ENCODE data around the gene CMSS1. TPM values are rescaled to one million over a fixed set of nuclear protein-coding genes. Genes with fewer than 3 reads are reported as not detected.

Gene CMSS1
- polyA plus RNA-seq, 1 donor from 2014 or later, result 31.8 TPM

DNA sequence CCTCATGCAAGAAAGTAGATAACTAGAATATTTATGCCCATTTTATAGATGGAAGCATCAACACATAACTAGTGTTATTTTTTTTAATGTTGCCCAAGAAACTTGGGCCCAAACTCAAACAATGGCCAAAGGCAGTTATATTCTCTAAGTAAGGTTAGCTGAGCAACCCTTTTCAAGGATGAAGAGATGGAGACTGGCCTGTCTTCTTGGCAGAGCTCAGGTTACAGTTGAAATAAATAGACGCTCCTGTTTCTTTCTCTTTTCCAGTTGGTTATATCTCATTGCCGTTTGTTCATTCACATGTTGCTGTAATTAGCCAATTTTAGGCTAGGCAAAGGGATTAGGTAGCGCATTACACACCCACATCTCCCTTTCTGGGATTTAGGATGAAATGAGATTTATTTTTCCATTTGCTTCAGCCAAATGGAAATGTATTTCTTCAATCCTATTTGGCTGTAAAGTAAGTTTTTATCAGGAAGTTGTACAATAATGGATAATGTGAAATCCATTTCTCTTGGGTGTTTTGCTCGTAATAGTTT lies 93.2 kb downstream of the CMSS1 start:
- H3F3A ChIP-seq (ENCODE audit: insufficient read depth, low read length, poor library complexity, severe bottlenecking), result no peaks in the 10 kb centered on the region
- no peak overlapping the region for H2AFZ ChIP-seq (ENCODE audit: low read depth, low read length)
- H4K20me1 ChIP-seq (ENCODE audit: insufficient read depth), result no peaks in the 10 kb centered on the region
- H3K79me2 ChIP-seq (replicated peaks; ENCODE audit: insufficient read depth, low read length), result no peaks in the 10 kb centered on the region
- no peaks in the 10 kb centered on the region for H3K36me3 ChIP-seq (ENCODE audit: insufficient read depth, low read length)
- no peak overlapping the region for H3K27ac ChIP-seq (ENCODE audit: low read length)
- H3K4me3 ChIP-seq (ENCODE audit: low read length), result no peak overlapping the region
- H3K9me3 ChIP-seq (ENCODE audit: low read length), result no peaks in the 10 kb centered on the region
- no peaks in the 10 kb centered on the region for H3K27me3 ChIP-seq (ENCODE audit: insufficient read depth, low read depth, low read length)
- no peak for TF ChIP-seq SMC3 (conservative IDR thresholded peaks at IDR 0.05; ENCODE audit: poor library complexity)
- no peak for TF ChIP-seq EP300 (conservative IDR thresholded peaks at IDR 0.05; ENCODE audit: poor library complexity, severe bottlenecking)
- no peak for TF ChIP-seq MXI1 (conservative IDR thresholded peaks at IDR 0.05; ENCODE audit: poor library complexity, severe bottlenecking)
- TF ChIP-seq, protein P1, sequence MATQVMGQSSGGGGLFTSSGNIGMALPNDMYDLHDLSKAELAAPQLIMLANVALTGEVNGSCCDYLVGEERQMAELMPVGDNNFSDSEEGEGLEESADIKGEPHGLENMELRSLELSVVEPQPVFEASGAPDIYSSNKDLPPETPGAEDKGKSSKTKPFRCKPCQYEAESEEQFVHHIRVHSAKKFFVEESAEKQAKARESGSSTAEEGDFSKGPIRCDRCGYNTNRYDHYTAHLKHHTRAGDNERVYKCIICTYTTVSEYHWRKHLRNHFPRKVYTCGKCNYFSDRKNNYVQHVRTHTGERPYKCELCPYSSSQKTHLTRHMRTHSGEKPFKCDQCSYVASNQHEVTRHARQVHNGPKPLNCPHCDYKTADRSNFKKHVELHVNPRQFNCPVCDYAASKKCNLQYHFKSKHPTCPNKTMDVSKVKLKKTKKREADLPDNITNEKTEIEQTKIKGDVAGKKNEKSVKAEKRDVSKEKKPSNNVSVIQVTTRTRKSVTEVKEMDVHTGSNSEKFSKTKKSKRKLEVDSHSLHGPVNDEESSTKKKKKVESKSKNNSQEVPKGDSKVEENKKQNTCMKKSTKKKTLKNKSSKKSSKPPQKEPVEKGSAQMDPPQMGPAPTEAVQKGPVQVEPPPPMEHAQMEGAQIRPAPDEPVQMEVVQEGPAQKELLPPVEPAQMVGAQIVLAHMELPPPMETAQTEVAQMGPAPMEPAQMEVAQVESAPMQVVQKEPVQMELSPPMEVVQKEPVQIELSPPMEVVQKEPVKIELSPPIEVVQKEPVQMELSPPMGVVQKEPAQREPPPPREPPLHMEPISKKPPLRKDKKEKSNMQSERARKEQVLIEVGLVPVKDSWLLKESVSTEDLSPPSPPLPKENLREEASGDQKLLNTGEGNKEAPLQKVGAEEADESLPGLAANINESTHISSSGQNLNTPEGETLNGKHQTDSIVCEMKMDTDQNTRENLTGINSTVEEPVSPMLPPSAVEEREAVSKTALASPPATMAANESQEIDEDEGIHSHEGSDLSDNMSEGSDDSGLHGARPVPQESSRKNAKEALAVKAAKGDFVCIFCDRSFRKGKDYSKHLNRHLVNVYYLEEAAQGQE (IDR thresholded peaks at IDR 0.05; ENCODE audit: borderline replicate concordance), result no peak
- TF ChIP-seq POLR2AphosphoS5 (IDR thresholded peaks at IDR 0.05), result no peak
- TF ChIP-seq EZH2 (IDR thresholded peaks at IDR 0.05; ENCODE audit: borderline replicate concordance, insufficient read depth, low read length, poor library complexity, severe bottlenecking), result no peak
- TF ChIP-seq TAF1 (IDR thresholded peaks at IDR 0.05; ENCODE audit: low read depth), result no peak
- TF ChIP-seq, protein P2, sequence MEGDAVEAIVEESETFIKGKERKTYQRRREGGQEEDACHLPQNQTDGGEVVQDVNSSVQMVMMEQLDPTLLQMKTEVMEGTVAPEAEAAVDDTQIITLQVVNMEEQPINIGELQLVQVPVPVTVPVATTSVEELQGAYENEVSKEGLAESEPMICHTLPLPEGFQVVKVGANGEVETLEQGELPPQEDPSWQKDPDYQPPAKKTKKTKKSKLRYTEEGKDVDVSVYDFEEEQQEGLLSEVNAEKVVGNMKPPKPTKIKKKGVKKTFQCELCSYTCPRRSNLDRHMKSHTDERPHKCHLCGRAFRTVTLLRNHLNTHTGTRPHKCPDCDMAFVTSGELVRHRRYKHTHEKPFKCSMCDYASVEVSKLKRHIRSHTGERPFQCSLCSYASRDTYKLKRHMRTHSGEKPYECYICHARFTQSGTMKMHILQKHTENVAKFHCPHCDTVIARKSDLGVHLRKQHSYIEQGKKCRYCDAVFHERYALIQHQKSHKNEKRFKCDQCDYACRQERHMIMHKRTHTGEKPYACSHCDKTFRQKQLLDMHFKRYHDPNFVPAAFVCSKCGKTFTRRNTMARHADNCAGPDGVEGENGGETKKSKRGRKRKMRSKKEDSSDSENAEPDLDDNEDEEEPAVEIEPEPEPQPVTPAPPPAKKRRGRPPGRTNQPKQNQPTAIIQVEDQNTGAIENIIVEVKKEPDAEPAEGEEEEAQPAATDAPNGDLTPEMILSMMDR (IDR thresholded peaks at IDR 0.05; ENCODE audit: poor library complexity, severe bottlenecking), result no peak
- TF ChIP-seq RAD21 (conservative IDR thresholded peaks at IDR 0.05), result no peak
- no peaks in the 10 kb centered on the region for H3K9me2 ChIP-seq (ENCODE audit: insufficient read depth, low read length)
- H3K9ac ChIP-seq (ENCODE audit: low read length), result no peak overlapping the region
- no peak overlapping the region for H3K4me2 ChIP-seq (ENCODE audit: low read length)

DNA sequence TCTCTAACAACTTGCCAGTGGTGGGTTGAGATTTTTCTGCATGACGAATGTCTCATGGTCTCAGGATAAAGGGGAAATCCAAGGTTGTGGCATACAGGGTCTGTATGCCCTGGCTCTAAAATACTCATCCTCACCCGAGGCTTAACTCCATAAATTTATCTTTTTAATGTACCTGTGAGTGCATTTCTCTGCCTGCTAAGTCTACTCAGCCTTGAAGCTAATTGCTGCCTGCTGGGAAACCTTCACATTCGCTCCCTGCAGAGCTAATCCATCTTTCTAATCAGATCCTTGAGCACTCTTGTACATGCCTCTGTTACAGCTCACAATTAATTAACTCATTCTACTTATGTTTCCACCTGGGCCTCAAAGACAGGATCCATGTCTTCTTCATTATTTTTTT lies 93.8 kb downstream of the CMSS1 start:
- H4K20me1 ChIP-seq (ENCODE audit: insufficient read depth), result no peaks in the 10 kb centered on the region
- H3K27ac ChIP-seq (ENCODE audit: low read length), result no peak overlapping the region
- H3K9me3 ChIP-seq (ENCODE audit: low read length), result no peaks in the 10 kb centered on the region
- H3K9ac ChIP-seq (ENCODE audit: low read length), result no peak overlapping the region
- H3K36me3 ChIP-seq (ENCODE audit: insufficient read depth, low read length), result no peaks in the 10 kb centered on the region
- no peak overlapping the region for H2AFZ ChIP-seq (ENCODE audit: low read depth, low read length)
- no peak overlapping the region for H3K4me2 ChIP-seq (ENCODE audit: low read length)
- H3K4me3 ChIP-seq (ENCODE audit: low read length), result no peak overlapping the region
- TF ChIP-seq SMC3 (conservative IDR thresholded peaks at IDR 0.05; ENCODE audit: poor library complexity) (no peak), RAD21 (conservative IDR thresholded peaks at IDR 0.05) (no peak), EP300 (conservative IDR thresholded peaks at IDR 0.05; ENCODE audit: poor library complexity, severe bottlenecking) (no peak), TAF1 (IDR thresholded peaks at IDR 0.05; ENCODE audit: low read depth) (no peak), EZH2 (IDR thresholded peaks at IDR 0.05; ENCODE audit: borderline replicate concordance, insufficient read depth, low read length, poor library complexity, severe bottlenecking) (no peak), MXI1 (conservative IDR thresholded peaks at IDR 0.05; ENCODE audit: poor library complexity, severe bottlenecking) (no peak), POLR2AphosphoS5 (IDR thresholded peaks at IDR 0.05) (no peak)
- TF ChIP-seq, protein P2 (IDR thresholded peaks at IDR 0.05; ENCODE audit: poor library complexity, severe bottlenecking), result no peak
- TF ChIP-seq, protein P1 (IDR thresholded peaks at IDR 0.05; ENCODE audit: borderline replicate concordance), result no peak
- H3K27me3 ChIP-seq (ENCODE audit: insufficient read depth, low read depth, low read length), result no peaks in the 10 kb centered on the region
- H3F3A ChIP-seq (ENCODE audit: insufficient read depth, low read length, poor library complexity, severe bottlenecking), result no peaks in the 10 kb centered on the region
- H3K9me2 ChIP-seq (ENCODE audit: insufficient read depth, low read length), result no peaks in the 10 kb centered on the region
- H3K79me2 ChIP-seq (replicated peaks; ENCODE audit: insufficient read depth, low read length), result no peaks in the 10 kb centered on the region
